Measurements from ENCODE around the gene LEPR.
A peak's percentile ranks its signal among the peaks of the same experiment; 100 is the strongest.

LEPR gene

GRCh38 chr1:65419681-65420589, 533 bp upstream of the LEPR start:
- H3K9ac ChIP-seq (ENCODE audit: insufficient read length, low read depth), result peak overlapping the region; percentile 84
- no peaks in the 10 kb centered on the region for H3K27me3 ChIP-seq (ENCODE audit: insufficient read depth, insufficient read length)
- peak; percentile 98 for DNase-seq (ENCODE audit: low read depth, low spot score)
- H3K36me3 ChIP-seq (ENCODE audit: insufficient read depth, insufficient read length, low read length), result peaks cover 26% of the 10 kb centered on the region
- H3K4me1 ChIP-seq (ENCODE audit: insufficient read depth, insufficient read length), result peaks cover 22% of the 10 kb centered on the region
- TF ChIP-seq SUZ12 (IDR thresholded peaks at IDR 0.05; ENCODE audit: extremely low read depth, insufficient read depth, insufficient read length) (no peak), ZNF274 (IDR thresholded peaks at IDR 0.05; ENCODE audit: low read depth, low read length) (no peak), YY1 (IDR thresholded peaks at IDR 0.05; ENCODE audit: insufficient read depth, insufficient read length) (no peak)
- no peaks in the 10 kb centered on the region for H3K9me3 ChIP-seq (ENCODE audit: insufficient read depth, low read length)
- H3K4me3 ChIP-seq (ENCODE audit: insufficient read length, low read depth), result peak overlapping the region; percentile 63

- Histone ChIP-seq H3K4me1 (ENCODE audit: insufficient read depth, insufficient read length) (peaks cover 27% of the 10 kb centered on the region), H3K36me3 (ENCODE audit: insufficient read depth, insufficient read length, low read length) (peaks cover 40% of the 10 kb centered on the region), H3K27me3 (ENCODE audit: insufficient read depth, insufficient read length) (no peaks in the 10 kb centered on the region), H3K9ac (ENCODE audit: insufficient read length, low read depth) (peak overlapping the region; percentile 98), H3K9me3 (ENCODE audit: insufficient read depth, low read length) (no peaks in the 10 kb centered on the region), H3K4me3 (ENCODE audit: insufficient read length, low read depth) (peak overlapping the region; percentile 97)
- no peak for DNase-seq (ENCODE audit: low read depth, low spot score)
- TF ChIP-seq SUZ12 (IDR thresholded peaks at IDR 0.05; ENCODE audit: extremely low read depth, insufficient read depth, insufficient read length) (no peak), YY1 (IDR thresholded peaks at IDR 0.05; ENCODE audit: insufficient read depth, insufficient read length) (no peak), ZNF274 (IDR thresholded peaks at IDR 0.05; ENCODE audit: low read depth, low read length) (no peak)
These were observed 1.0 kb downstream of the LEPR start for GRCh38 chr1:65421351-65422025.

GRCh38 chr1:65422241-65423203, 2.1 kb downstream of the LEPR start:
- TF ChIP-seq YY1 (IDR thresholded peaks at IDR 0.05; ENCODE audit: insufficient read depth, insufficient read length) (no peak), SUZ12 (IDR thresholded peaks at IDR 0.05; ENCODE audit: extremely low read depth, insufficient read depth, insufficient read length) (no peak), ZNF274 (IDR thresholded peaks at IDR 0.05; ENCODE audit: low read depth, low read length) (no peak)
- Histone ChIP-seq H3K4me3 (ENCODE audit: insufficient read length, low read depth) (peak overlapping the region; percentile 97), H3K9me3 (ENCODE audit: insufficient read depth, low read length) (no peaks in the 10 kb centered on the region), H3K36me3 (ENCODE audit: insufficient read depth, insufficient read length, low read length) (peaks cover 51% of the 10 kb centered on the region), H3K27me3 (ENCODE audit: insufficient read depth, insufficient read length) (no peaks in the 10 kb centered on the region), H3K4me1 (ENCODE audit: insufficient read depth, insufficient read length) (peaks cover 22% of the 10 kb centered on the region), H3K9ac (ENCODE audit: insufficient read length, low read depth) (peak overlapping the region; percentile 98)
- DNase-seq (ENCODE audit: low read depth, low spot score), result no peak

- H3K4me1 ChIP-seq (ENCODE audit: insufficient read depth, insufficient read length), result peaks cover 22% of the 10 kb centered on the region
These were observed 3.6 kb downstream of the LEPR start for GRCh38 chr1:65423884-65424572.

GRCh38 chr1:65424573-65424889, 4.1 kb downstream of the LEPR start:
- Histone ChIP-seq H3K36me3 (ENCODE audit: insufficient read depth, insufficient read length, low read length) (peaks cover 70% of the 10 kb centered on the region), H3K4me1 (ENCODE audit: insufficient read depth, insufficient read length) (peaks cover 22% of the 10 kb centered on the region), H3K9ac (ENCODE audit: insufficient read length, low read depth) (no peak overlapping the region), H3K27me3 (ENCODE audit: insufficient read depth, insufficient read length) (no peaks in the 10 kb centered on the region), H3K4me3 (ENCODE audit: insufficient read length, low read depth) (no peak overlapping the region), H3K9me3 (ENCODE audit: insufficient read depth, low read length) (no peaks in the 10 kb centered on the region)
- no peak for DNase-seq (ENCODE audit: low read depth, low spot score)
- TF ChIP-seq ZNF274 (IDR thresholded peaks at IDR 0.05; ENCODE audit: low read depth, low read length) (no peak), SUZ12 (IDR thresholded peaks at IDR 0.05; ENCODE audit: extremely low read depth, insufficient read depth, insufficient read length) (no peak), YY1 (IDR thresholded peaks at IDR 0.05; ENCODE audit: insufficient read depth, insufficient read length) (no peak)

More at GRCh38 chr1:65423884-65424572, 3.6 kb downstream of the LEPR start:
- peaks cover 66% of the 10 kb centered on the region for H3K36me3 ChIP-seq (ENCODE audit: insufficient read depth, insufficient read length, low read length)
- H3K4me3 ChIP-seq (ENCODE audit: insufficient read length, low read depth), result no peak overlapping the region
- TF ChIP-seq YY1 (IDR thresholded peaks at IDR 0.05; ENCODE audit: insufficient read depth, insufficient read length) (no peak), SUZ12 (IDR thresholded peaks at IDR 0.05; ENCODE audit: extremely low read depth, insufficient read depth, insufficient read length) (no peak), ZNF274 (IDR thresholded peaks at IDR 0.05; ENCODE audit: low read depth, low read length) (no peak)
- no peaks in the 10 kb centered on the region for H3K27me3 ChIP-seq (ENCODE audit: insufficient read depth, insufficient read length)
- H3K9me3 ChIP-seq (ENCODE audit: insufficient read depth, low read length), result no peaks in the 10 kb centered on the region
- H3K9ac ChIP-seq (ENCODE audit: insufficient read length, low read depth), result no peak overlapping the region
- DNase-seq (ENCODE audit: low read depth, low spot score), result no peak

GRCh38 chr1:65425006-65425405, 4.5 kb downstream of the LEPR start:
- no peak for DNase-seq (ENCODE audit: low read depth, low spot score)
- peaks cover 22% of the 10 kb centered on the region for H3K4me1 ChIP-seq (ENCODE audit: insufficient read depth, insufficient read length)

More at GRCh38 chr1:65425006-65425405, 4.5 kb downstream of the LEPR start:
- Histone ChIP-seq H3K9me3 (ENCODE audit: insufficient read depth, low read length) (no peaks in the 10 kb centered on the region), H3K36me3 (ENCODE audit: insufficient read depth, insufficient read length, low read length) (peaks cover 75% of the 10 kb centered on the region), H3K27me3 (ENCODE audit: insufficient read depth, insufficient read length) (no peaks in the 10 kb centered on the region), H3K9ac (ENCODE audit: insufficient read length, low read depth) (no peak overlapping the region), H3K4me3 (ENCODE audit: insufficient read length, low read depth) (no peak overlapping the region)
- no peak for TF ChIP-seq YY1 (IDR thresholded peaks at IDR 0.05; ENCODE audit: insufficient read depth, insufficient read length)
- TF ChIP-seq ZNF274 (IDR thresholded peaks at IDR 0.05; ENCODE audit: low read depth, low read length), result no peak
- no peak for TF ChIP-seq SUZ12 (IDR thresholded peaks at IDR 0.05; ENCODE audit: extremely low read depth, insufficient read depth, insufficient read length)
